Measurements from ENCODE around the gene SERPIND1.

- TF ChIP-seq POLR2AphosphoS5 (IDR thresholded peaks at IDR 0.05) (no peak), CTCF (IDR thresholded peaks at IDR 0.05) (no peak), POLR2A (IDR thresholded peaks at IDR 0.05) (no peak)
Observed at GRCh38 chr22:20782083-20782482, 8.2 kb downstream of the SERPIND1 start.

All from prostate gland (tissue), 2 donors.